H1 (cell line): ENCODE data around the gene PLA2G4A. TPM values are rescaled to one million over a fixed set of nuclear protein-coding genes. Genes with fewer than 3 reads are reported as not detected.
A peak's percentile ranks its signal among the peaks of the same experiment; 100 is the strongest.

Experiments used
- CTCF ChIA-PET: fragments of 300-600 bp; sonication (Branson Sonifier 250); formaldehyde crosslinking; loops from one replicate; lab custom pipeline; 2021; ENCODE audit not compliant: partially characterized antibody; lab: Charles Lee
- POLR2A ChIA-PET: fragments of 300-600 bp; sonication (Branson Sonifier 250); formaldehyde crosslinking; loops from one replicate; lab custom pipeline; 2021; ENCODE audit warnings: inconsistent platforms; ENCODE audit not compliant: partially characterized antibody; lab: Charles Lee
- DNase-seq, 2 experiments: peaks; one replicate each; pipeline versions ENCODE4 v3.0.0 to v3.0.0-alpha.2; 2010 to 2022; ENCODE audit warnings: low spot score in 2 of 2, low read depth in 1 of 2, mixed read lengths in 1 of 2
- FAIRE-seq: peaks from 2 replicates; lab custom pipeline; 2011; peaks lifted over from hg19 to GRCh38; lab: Jason Lieb, UNC
- H2AFZ ChIP-seq: 2 replicates; pipeline ENCODE4 v1.8.1; 2012; ENCODE audit warnings: low read length, inconsistent platforms
- H2AK5ac ChIP-seq: 2 replicates; pipeline ENCODE4 v1.6.1; 2013; ENCODE audit warnings: low read depth, low read length
- H2BK120ac ChIP-seq: replicated peaks from 2 replicates; pipeline ENCODE3; 2013; ENCODE audit warnings: low read depth, low read length, inconsistent platforms
- H2BK12ac ChIP-seq: 2 replicates; pipeline ENCODE4 v1.6.1; 2013; ENCODE audit warnings: low read depth, low read length
- H2BK15ac ChIP-seq: 2 replicates; pipeline ENCODE4 v1.6.1; 2013; ENCODE audit warnings: low read length
- H2BK20ac ChIP-seq: 2 replicates; pipeline ENCODE4 v1.6.1; 2013; ENCODE audit warnings: low read length
- H2BK5ac ChIP-seq: 2 replicates; pipeline ENCODE4 v1.6.1; 2013; ENCODE audit warnings: low read depth, low read length
- H3K14ac ChIP-seq: 2 replicates; pipeline ENCODE4 v1.6.1; 2013; ENCODE audit warnings: inconsistent platforms; ENCODE audit not compliant: insufficient read length
- H3K18ac ChIP-seq: 2 replicates; pipeline ENCODE4 v1.6.1; 2013; ENCODE audit warnings: low read length; ENCODE audit errors: extremely low read depth
- H3K23ac ChIP-seq: 2 replicates; pipeline ENCODE4 v1.6.1; 2013; ENCODE audit warnings: inconsistent platforms; ENCODE audit not compliant: insufficient read length
- H3K23me2 ChIP-seq: 2 replicates; pipeline ENCODE4 v1.6.1; 2013; ENCODE audit warnings: low read depth, low read length
- H3K27ac ChIP-seq: 2 replicates; pipeline ENCODE4 v1.6.1; 2011; ENCODE audit warnings: low read depth, low read length, inconsistent platforms
- H3K27me3 ChIP-seq, 4 experiments: replicated peaks in 1 of 4; 1 replicate in 1 of 4; 2 replicates in 3 of 4; pipeline versions ENCODE4 v1.6.1 to v1.8.1; 2011 to 2013; ENCODE audit warnings: low read length in 3 of 4, mild to moderate bottlenecking in 3 of 4, inconsistent platforms in 2 of 4, mixed read lengths in 2 of 4, moderate library complexity in 1 of 4; ENCODE audit not compliant: control insufficient read depth in 3 of 4, insufficient read depth in 3 of 4; ENCODE audit errors: extremely low read depth in 1 of 4
- H3K36me3 ChIP-seq, 4 experiments: 2 replicates each; pipeline versions ENCODE4 v1.6.1 to v1.8.1; 2011 to 2013; ENCODE audit warnings: mild to moderate bottlenecking in 4 of 4, low read length in 3 of 4, moderate library complexity in 2 of 4, control low read depth in 1 of 4, inconsistent platforms in 1 of 4; ENCODE audit not compliant: insufficient read depth in 4 of 4, control insufficient read depth in 2 of 4
- H3K4ac ChIP-seq: replicated peaks from 2 replicates; pipeline ENCODE3; 2013; ENCODE audit warnings: low read length, low read depth, mixed read lengths, inconsistent platforms; ENCODE audit not compliant: insufficient read length
- H3K4me1 ChIP-seq, 4 experiments: replicated peaks in 1 of 4; 1 replicate in 1 of 4; 2 replicates in 3 of 4; pipeline versions ENCODE4 v1.6.1 to v1.8.1; 2011 to 2013; ENCODE audit warnings: low read length in 3 of 4, inconsistent platforms in 2 of 4, mixed read lengths in 1 of 4; ENCODE audit not compliant: insufficient read depth in 4 of 4, control insufficient read depth in 3 of 4
- H3K4me2 ChIP-seq, 2 experiments: 2 replicates each; pipeline versions ENCODE4 v1.6.1 to v1.8.1; 2011 to 2013; ENCODE audit warnings: low read depth in 2 of 2, low read length in 2 of 2, control low read depth in 1 of 2, inconsistent platforms in 1 of 2, mild to moderate bottlenecking in 1 of 2; ENCODE audit not compliant: insufficient read depth in 1 of 2
- H3K4me3 ChIP-seq, 4 experiments: fragments of 200-600, 300-600 bp in 1 of 4; sonication (generic), shearing (Covaris generic), sonication (Bioruptor Twin) in 1 of 4; 2 replicates each; pipeline versions ENCODE4 v1.5.1 to v1.8.1; 2011 to 2016; ENCODE audit warnings: low read length in 4 of 4, low read depth in 3 of 4, control low read depth in 2 of 4, inconsistent platforms in 2 of 4, mild to moderate bottlenecking in 2 of 4, mixed read lengths in 1 of 4, moderate library complexity in 1 of 4; ENCODE audit not compliant: insufficient read depth in 2 of 4; ENCODE audit errors: extremely low read depth in 1 of 4
- H3K56ac ChIP-seq: replicated peaks from 2 replicates; pipeline ENCODE3; 2013; ENCODE audit warnings: low read depth, mild to moderate bottlenecking, mixed read lengths, low read length, inconsistent platforms; ENCODE audit not compliant: insufficient read length
- H3K79me1 ChIP-seq: 2 replicates; pipeline ENCODE4 v1.6.1; 2013; ENCODE audit warnings: low read depth, low read length, control low read depth
- H3K79me2 ChIP-seq, 2 experiments: 2 replicates each; pipeline versions ENCODE4 v1.6.1 to v1.8.1; 2012 to 2013; ENCODE audit warnings: low read length in 2 of 2, mild to moderate bottlenecking in 2 of 2, inconsistent platforms in 1 of 2; ENCODE audit not compliant: insufficient read depth in 2 of 2, control insufficient read depth in 1 of 2
- H3K9ac ChIP-seq, 4 experiments: replicated peaks in 1 of 4; 1 replicate in 1 of 4; 2 replicates in 3 of 4; pipeline versions ENCODE4 v1.6.1 to v1.8.1; 2011 to 2013; ENCODE audit warnings: low read depth in 3 of 4, low read length in 3 of 4, control low read depth in 2 of 4, mild to moderate bottlenecking in 2 of 4, moderate library complexity in 2 of 4, inconsistent platforms in 1 of 4; ENCODE audit errors: extremely low read depth in 1 of 4
- H3K9me3 ChIP-seq, 2 experiments: 2 replicates each; pipeline versions ENCODE4 v1.6.1 to v1.8.1; 2012 to 2013; ENCODE audit warnings: mild to moderate bottlenecking in 2 of 2, moderate library complexity in 2 of 2, control low read depth in 1 of 2, inconsistent platforms in 1 of 2, low read depth in 1 of 2, low read length in 1 of 2, mixed read lengths in 1 of 2; ENCODE audit not compliant: insufficient read depth in 2 of 2
- H4K20me1 ChIP-seq, 2 experiments: replicated peaks in 1 of 2; 2 replicates each; pipeline versions ENCODE3 to v1.8.1; 2011 to 2013; ENCODE audit warnings: inconsistent platforms in 2 of 2, low read length in 2 of 2, mild to moderate bottlenecking in 1 of 2; ENCODE audit not compliant: insufficient read depth in 2 of 2, control insufficient read depth in 1 of 2
- H4K5ac ChIP-seq: 2 replicates; pipeline ENCODE4 v1.6.1; 2013; ENCODE audit warnings: low read length, low read depth, mixed read lengths, inconsistent platforms; ENCODE audit not compliant: insufficient read length
- H4K8ac ChIP-seq: 2 replicates; pipeline ENCODE4 v1.8.0; 2013; ENCODE audit warnings: mild to moderate bottlenecking, moderate library complexity, low read length, inconsistent platforms; ENCODE audit not compliant: insufficient read depth; ENCODE audit errors: extremely low read depth
- H4K91ac ChIP-seq: replicated peaks from 2 replicates; pipeline ENCODE3; 2013; ENCODE audit warnings: low read length, mixed read lengths, inconsistent platforms; ENCODE audit not compliant: insufficient read length
- CBX5 ChIP-seq: fragments of 300-800, 300-1000 bp; sonication (generic); IDR thresholded peaks from 2 replicates; pipeline ENCODE4 v1.7.1; 2016; ENCODE audit warnings: antibody characterized with exemption, low read length, low read depth
- CHD1 ChIP-seq: IDR thresholded peaks from 2 replicates; pipeline ENCODE4 v1.6.1; 2012; ENCODE audit warnings: low read depth, low read length, improper control_type of control experiment
- CREB1 ChIP-seq: IDR thresholded peaks from 2 replicates; pipeline ENCODE4 v1.6.1; 2012; ENCODE audit warnings: inconsistent platforms
- MAX ChIP-seq: IDR thresholded peaks from 2 replicates; pipeline ENCODE4 v1.6.1; 2012; ENCODE audit warnings: inconsistent platforms
- RXRA ChIP-seq: IDR thresholded peaks from 2 replicates; pipeline ENCODE4 v1.6.1; 2011; ENCODE audit warnings: low read depth, mild to moderate bottlenecking, low read length, moderate library complexity; ENCODE audit not compliant: insufficient read depth
- SAP30 ChIP-seq: fragments of 300-600 bp; sonication (generic); IDR thresholded peaks from 2 replicates; pipeline ENCODE4 v1.7.1; 2012; ENCODE audit warnings: low read length, moderate library complexity, mild to moderate bottlenecking, inconsistent platforms; ENCODE audit not compliant: insufficient read depth, insufficient replicate concordance
- SIN3A ChIP-seq, 2 experiments: IDR thresholded peaks in 1 of 2; conservative IDR thresholded peaks in 1 of 2; 2 replicates each; pipeline ENCODE4 v1.6.1; 2011 to 2012; ENCODE audit warnings: low read length in 2 of 2, improper control_type of control experiment in 1 of 2, low read depth in 1 of 2, mild to moderate bottlenecking in 1 of 2
- SIX5 ChIP-seq: IDR thresholded peaks from 2 replicates; pipeline ENCODE4 v1.6.1; 2011; ENCODE audit warnings: mild to moderate bottlenecking, low read depth, low read length
- SUZ12 ChIP-seq: fragments of 200-600 bp; sonication (generic); IDR thresholded peaks from 2 replicates; pipeline ENCODE4 v1.6.1; 2012; ENCODE audit warnings: mild to moderate bottlenecking, inconsistent platforms, low read length, moderate library complexity, mixed read lengths
- USF2 ChIP-seq: IDR thresholded peaks from 2 replicates; pipeline ENCODE4 v1.6.1; 2011; ENCODE audit warnings: low read length, improper control_type of control experiment
- polyA plus RNA-seq, 7 experiments: library from polyadenylated mRNA; depleted of rRNA in 3 of 7; stranded (reverse) in 5 of 7; unstranded in 2 of 7; fragments of >200 nt in 5 of 7; fragments of 200-250 nt in 2 of 7; gene quantifications; 1 replicate in 5 of 7; 2 replicates in 1 of 7; 4 replicates in 1 of 7; pipeline versions ENCODE4 v1.2.1 to v1.2.3, GENCODE V29; 2011 to 2013; ENCODE audit warnings: missing spikeins in 2 of 7, mixed read lengths in 2 of 7
- total RNA-seq: library from RNA; stranded (reverse); fragmentation: NEBNext Ultra II Directional; extraction: Animal tissue kit (Norgen Biotek cat#: 25700); gene quantifications from 2 replicates; pipeline ENCODE4 v1.2.1, GENCODE V29; 2021
- TF ChIP-seq, protein P1 (sequence below): IDR thresholded peaks from 2 replicates; pipeline ENCODE4 v1.6.1; 2011; ENCODE audit warnings: low read depth, mild to moderate bottlenecking, low read length; ENCODE audit not compliant: insufficient read depth

Gene PLA2G4A
- total and polyA plus RNA-seq, 2 of the 8 experiments (the other 6 are each of a cell fraction or from before 2014, with no cell fraction given): 0.63 to 1.4 TPM

DNA sequence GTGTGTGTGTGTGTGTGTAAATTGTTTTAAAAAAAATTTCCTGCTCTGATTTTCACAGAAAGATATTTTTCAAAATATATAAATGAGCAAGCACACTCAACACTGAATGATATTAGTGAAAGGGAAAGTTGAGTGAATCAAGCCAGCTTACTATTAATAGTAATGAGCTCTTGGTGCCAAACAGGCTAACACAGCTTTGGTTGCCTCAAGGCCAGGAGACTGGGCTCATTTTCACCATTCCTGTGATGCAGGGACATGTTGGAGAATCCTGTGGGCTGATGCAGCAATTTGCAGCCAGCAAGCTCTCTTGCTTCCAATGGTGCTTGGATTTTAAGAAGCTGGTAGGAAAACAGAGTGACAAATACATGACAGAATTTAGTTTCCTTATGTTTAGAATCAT lies 30.2 kb downstream of the PLA2G4A start:
- no peak for DNase-seq
- Histone ChIP-seq H3K9ac (no peak overlapping the region), H3K23ac (no peak overlapping the region), H3K23me2 (no peaks in the 10 kb centered on the region), H2BK120ac (no peak overlapping the region), H4K91ac (no peak overlapping the region), H4K5ac (no peak overlapping the region), H3K4me2 (no peak overlapping the region), H3K4ac (no peak overlapping the region), H3K56ac (no peak overlapping the region), H4K8ac (no peak overlapping the region), H2AFZ (no peak overlapping the region), H3K9me3 (no peaks in the 10 kb centered on the region), H3K79me2 (no peaks in the 10 kb centered on the region), H3K27me3 (no peaks in the 10 kb centered on the region), H3K18ac (no peak overlapping the region), H2BK15ac (no peak overlapping the region), H2BK12ac (no peak overlapping the region), H3K4me1 (no peaks in the 10 kb centered on the region), H3K14ac (peak overlapping the region; percentile 77), H4K20me1 (no peaks in the 10 kb centered on the region), H2BK20ac (no peak overlapping the region), H2BK5ac (no peak overlapping the region), H3K27ac (no peak overlapping the region), H2AK5ac (no peak overlapping the region)
- CTCF ChIA-PET: interaction anchor here (1.0 kb wide), 1 partner anchor 254 kb away, joined by 3 read pairs; no protein-coding TSS in a partner anchor
- POLR2A ChIA-PET: no interaction called here
- FAIRE-seq: no peak
- TF ChIP-seq CHD1 (no peak), USF2 (no peak), SUZ12 (no peak), SIN3A (conservative IDR thresholded peaks at IDR 0.05 in 1 of 2, IDR thresholded peaks at IDR 0.05 in 1 of 2; ENCODE audit: low read depth in 1 of 2, low read length in 2 of 2) (no peak), MAX (no peak), SIX5 (no peak), CREB1 (no peak), CBX5 (no peak), RXRA (no peak), SAP30 (no peak)
- TF ChIP-seq, protein P1, sequence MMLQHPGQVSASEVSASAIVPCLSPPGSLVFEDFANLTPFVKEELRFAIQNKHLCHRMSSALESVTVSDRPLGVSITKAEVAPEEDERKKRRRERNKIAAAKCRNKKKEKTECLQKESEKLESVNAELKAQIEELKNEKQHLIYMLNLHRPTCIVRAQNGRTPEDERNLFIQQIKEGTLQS: no peak
- TF ChIP-seq, all 59 proteins: peak for 0
- no peak overlapping the region for H3K4me3 ChIP-seq
- H3K36me3 ChIP-seq: no peaks in the 10 kb centered on the region
- no peaks in the 10 kb centered on the region for H3K79me1 ChIP-seq
